Measurements from ENCODE around the gene EVPLL.
"Not testable (repeated sequence)": the region's sequence is repeated elsewhere in the genome, so short reads cannot be mapped to it uniquely, and the experiment has no call there.

DNA sequence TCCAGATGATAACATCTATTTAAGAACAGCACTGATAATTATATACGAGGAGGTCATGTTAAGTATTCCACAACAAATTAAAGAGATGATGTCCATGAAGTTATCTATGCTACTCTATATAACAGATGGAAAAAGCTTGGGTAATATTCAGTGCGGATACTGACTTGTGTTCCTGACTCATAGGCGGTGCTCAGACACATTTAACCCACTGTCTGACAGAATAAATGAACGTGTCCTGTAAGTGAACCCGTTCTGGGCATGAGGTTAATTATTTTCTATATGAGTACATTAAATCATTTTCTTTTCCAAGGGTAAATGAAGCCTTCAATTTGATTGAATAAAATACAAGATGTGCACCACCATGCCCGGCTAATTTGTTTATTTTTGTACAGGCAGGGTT lies 31.7 kb downstream of the EVPLL start:
- TF ChIP-seq, protein P1, sequence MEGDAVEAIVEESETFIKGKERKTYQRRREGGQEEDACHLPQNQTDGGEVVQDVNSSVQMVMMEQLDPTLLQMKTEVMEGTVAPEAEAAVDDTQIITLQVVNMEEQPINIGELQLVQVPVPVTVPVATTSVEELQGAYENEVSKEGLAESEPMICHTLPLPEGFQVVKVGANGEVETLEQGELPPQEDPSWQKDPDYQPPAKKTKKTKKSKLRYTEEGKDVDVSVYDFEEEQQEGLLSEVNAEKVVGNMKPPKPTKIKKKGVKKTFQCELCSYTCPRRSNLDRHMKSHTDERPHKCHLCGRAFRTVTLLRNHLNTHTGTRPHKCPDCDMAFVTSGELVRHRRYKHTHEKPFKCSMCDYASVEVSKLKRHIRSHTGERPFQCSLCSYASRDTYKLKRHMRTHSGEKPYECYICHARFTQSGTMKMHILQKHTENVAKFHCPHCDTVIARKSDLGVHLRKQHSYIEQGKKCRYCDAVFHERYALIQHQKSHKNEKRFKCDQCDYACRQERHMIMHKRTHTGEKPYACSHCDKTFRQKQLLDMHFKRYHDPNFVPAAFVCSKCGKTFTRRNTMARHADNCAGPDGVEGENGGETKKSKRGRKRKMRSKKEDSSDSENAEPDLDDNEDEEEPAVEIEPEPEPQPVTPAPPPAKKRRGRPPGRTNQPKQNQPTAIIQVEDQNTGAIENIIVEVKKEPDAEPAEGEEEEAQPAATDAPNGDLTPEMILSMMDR (conservative IDR thresholded peaks at IDR 0.05): not testable (repeated sequence)
- not testable (repeated sequence) for TF ChIP-seq ZFX (IDR thresholded peaks at IDR 0.05)
